HG02870 (cell line): Measurements from ENCODE around the gene HLF.
"Not testable (repeated sequence)": the region's sequence is repeated elsewhere in the genome, so short reads cannot be mapped to it uniquely, and the experiment has no call there.

Experiments used
- ATAC-seq: cut with Tn5 transposase; IDR thresholded peaks from one replicate; pipeline ENCODE4 v1.9.1; 2021; ENCODE audit warnings: mild to moderate bottlenecking, moderate library complexity; ENCODE audit not compliant: unreplicated experiment

HLF gene

GRCh38 chr17:55325406-55325805, 60.6 kb downstream of the HLF start:
- no peak for ATAC-seq

GRCh38 chr17:55326030-55326429, 61.3 kb downstream of the HLF start:
- no peak for ATAC-seq

GRCh38 chr17:55327225-55328088, 62.7 kb downstream of the HLF start:
- ATAC-seq = no peak

- not testable (repeated sequence) for ATAC-seq
Measured at GRCh38 chr17:55328514-55328913, 63.8 kb downstream of the HLF start.

GRCh38 chr17:55330344-55330933, 65.7 kb downstream of the HLF start:
- no peak for ATAC-seq

GRCh38 chr17:55332296-55333041, 67.7 kb downstream of the HLF start:
- no peak for ATAC-seq

- no peak for ATAC-seq
Measured at GRCh38 chr17:55334285-55334684, 69.5 kb downstream of the HLF start.

- no peak for ATAC-seq
Measured at GRCh38 chr17:55334881-55335540, 70.3 kb downstream of the HLF start.

GRCh38 chr17:55335625-55336024, 70.9 kb downstream of the HLF start:
- no peak for ATAC-seq

- no peak for ATAC-seq
Measured at GRCh38 chr17:55336426-55336825, 71.7 kb downstream of the HLF start.

GRCh38 chr17:55340176-55340575, 75.4 kb downstream of the HLF start:
- ATAC-seq = no peak

- no peak for ATAC-seq
Measured at GRCh38 chr17:55340686-55341085, 75.9 kb downstream of the HLF start.

- ATAC-seq = peak; percentile 83
Measured at GRCh38 chr17:55341432-55341831, 76.7 kb downstream of the HLF start.

GRCh38 chr17:55342800-55343585, 78.2 kb downstream of the HLF start:
- ATAC-seq = no peak

GRCh38 chr17:55343900-55344513, 79.2 kb downstream of the HLF start:
- no peak for ATAC-seq

GRCh38 chr17:55344514-55344997, 79.8 kb downstream of the HLF start:
- ATAC-seq = peak; percentile 30

GRCh38 chr17:55345132-55345531, 80.4 kb downstream of the HLF start:
- no peak for ATAC-seq

- no peak for ATAC-seq
Measured at GRCh38 chr17:55346658-55347057, 81.9 kb downstream of the HLF start.

GRCh38 chr17:55347341-55347740, 82.6 kb downstream of the HLF start:
- no peak for ATAC-seq
